Measurements from ENCODE around the gene FOXN4. TPM values are rescaled to one million over a fixed set of nuclear protein-coding genes. Genes with fewer than 3 reads are reported as not detected.

Gene FOXN4
- total RNA-seq, 1 donor from 2014 or later = 0.61 TPM

- no peaks in the 10 kb centered on the region for H3K4me1 Mint-ChIP-seq (ENCODE audit: low read depth, unreplicated experiment)
- H3K4me3 Mint-ChIP-seq (ENCODE audit: unreplicated experiment) = no peak overlapping the region
- no peak overlapping the region for H3K27ac Mint-ChIP-seq (ENCODE audit: unreplicated experiment)
- no peaks in the 10 kb centered on the region for H3K27me3 Mint-ChIP-seq (ENCODE audit: unreplicated experiment)
- H3K9me3 Mint-ChIP-seq (ENCODE audit: unreplicated experiment) = no peaks in the 10 kb centered on the region
- no peaks in the 10 kb centered on the region for H3K36me3 Mint-ChIP-seq (ENCODE audit: unreplicated experiment)
- TF ChIP-seq, protein P1, sequence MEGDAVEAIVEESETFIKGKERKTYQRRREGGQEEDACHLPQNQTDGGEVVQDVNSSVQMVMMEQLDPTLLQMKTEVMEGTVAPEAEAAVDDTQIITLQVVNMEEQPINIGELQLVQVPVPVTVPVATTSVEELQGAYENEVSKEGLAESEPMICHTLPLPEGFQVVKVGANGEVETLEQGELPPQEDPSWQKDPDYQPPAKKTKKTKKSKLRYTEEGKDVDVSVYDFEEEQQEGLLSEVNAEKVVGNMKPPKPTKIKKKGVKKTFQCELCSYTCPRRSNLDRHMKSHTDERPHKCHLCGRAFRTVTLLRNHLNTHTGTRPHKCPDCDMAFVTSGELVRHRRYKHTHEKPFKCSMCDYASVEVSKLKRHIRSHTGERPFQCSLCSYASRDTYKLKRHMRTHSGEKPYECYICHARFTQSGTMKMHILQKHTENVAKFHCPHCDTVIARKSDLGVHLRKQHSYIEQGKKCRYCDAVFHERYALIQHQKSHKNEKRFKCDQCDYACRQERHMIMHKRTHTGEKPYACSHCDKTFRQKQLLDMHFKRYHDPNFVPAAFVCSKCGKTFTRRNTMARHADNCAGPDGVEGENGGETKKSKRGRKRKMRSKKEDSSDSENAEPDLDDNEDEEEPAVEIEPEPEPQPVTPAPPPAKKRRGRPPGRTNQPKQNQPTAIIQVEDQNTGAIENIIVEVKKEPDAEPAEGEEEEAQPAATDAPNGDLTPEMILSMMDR (IDR thresholded peaks at IDR 0.05; ENCODE audit: partially characterized antibody, unreplicated experiment) = no peak
- DNase-seq = no peak
These were observed 43.1 kb upstream of the FOXN4 start for GRCh38 chr12:109352184-109352583.

GRCh38 chr12:109347589-109347988 lies 38.5 kb upstream of the FOXN4 start, which contains the start of gene MYO1H:
TSS of gene MYO1H (plus strand) at chr12:109347900. CDS start at chr12:109347961, 61 bp downstream.
- Mint-ChIP-seq H3K36me3 (ENCODE audit: unreplicated experiment) (no peaks in the 10 kb centered on the region), H3K27ac (ENCODE audit: unreplicated experiment) (no peak within 1 kb of the TSS), H3K27me3 (ENCODE audit: unreplicated experiment) (no peaks in the 10 kb centered on the region), H3K4me1 (ENCODE audit: low read depth, unreplicated experiment) (no peaks in the 10 kb centered on the region), H3K9me3 (ENCODE audit: unreplicated experiment) (no peaks in the 10 kb centered on the region), H3K4me3 (ENCODE audit: unreplicated experiment) (no peak within 1 kb of the TSS)
- no peak for DNase-seq
- TF ChIP-seq, protein P1 (IDR thresholded peaks at IDR 0.05; ENCODE audit: partially characterized antibody, unreplicated experiment) = no peak

DNA sequence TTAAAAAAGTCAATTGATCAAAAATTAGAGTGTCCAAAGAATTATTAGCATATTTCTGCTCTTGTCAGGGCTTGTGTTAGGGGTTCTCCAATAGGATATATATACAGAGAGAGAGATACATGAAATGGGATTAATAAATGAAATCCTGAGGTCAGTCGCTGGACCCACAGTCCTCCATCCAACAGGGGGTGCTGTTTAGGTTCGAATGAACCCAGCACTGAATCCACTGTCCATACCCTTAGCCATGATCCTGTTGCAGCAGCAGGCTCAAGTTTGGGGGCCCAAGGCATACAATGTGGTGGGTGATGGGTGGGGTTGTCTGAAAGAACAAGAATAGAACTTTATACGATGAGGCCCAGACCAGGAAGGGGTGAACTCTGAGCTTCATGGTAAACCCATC lies 37.8 kb upstream of the FOXN4 start:
- no peaks in the 10 kb centered on the region for H3K4me1 Mint-ChIP-seq (ENCODE audit: low read depth, unreplicated experiment)
- H3K36me3 Mint-ChIP-seq (ENCODE audit: unreplicated experiment) = no peaks in the 10 kb centered on the region
- TF ChIP-seq, protein P1 (IDR thresholded peaks at IDR 0.05; ENCODE audit: partially characterized antibody, unreplicated experiment) = no peak
- no peaks in the 10 kb centered on the region for H3K27me3 Mint-ChIP-seq (ENCODE audit: unreplicated experiment)
- H3K27ac Mint-ChIP-seq (ENCODE audit: unreplicated experiment) = no peak overlapping the region
- no peak overlapping the region for H3K4me3 Mint-ChIP-seq (ENCODE audit: unreplicated experiment)
- DNase-seq = no peak
- no peaks in the 10 kb centered on the region for H3K9me3 Mint-ChIP-seq (ENCODE audit: unreplicated experiment)

GRCh38 chr12:109345428-109345827 lies 36.3 kb upstream of the FOXN4 start:
- H3K36me3 Mint-ChIP-seq (ENCODE audit: unreplicated experiment) = no peaks in the 10 kb centered on the region
- H3K27ac Mint-ChIP-seq (ENCODE audit: unreplicated experiment) = no peak overlapping the region
- no peak overlapping the region for H3K4me3 Mint-ChIP-seq (ENCODE audit: unreplicated experiment)
- no peaks in the 10 kb centered on the region for H3K27me3 Mint-ChIP-seq (ENCODE audit: unreplicated experiment)
- no peak for DNase-seq
- no peaks in the 10 kb centered on the region for H3K9me3 Mint-ChIP-seq (ENCODE audit: unreplicated experiment)
- no peaks in the 10 kb centered on the region for H3K4me1 Mint-ChIP-seq (ENCODE audit: low read depth, unreplicated experiment)
- TF ChIP-seq, protein P1 (IDR thresholded peaks at IDR 0.05; ENCODE audit: partially characterized antibody, unreplicated experiment) = no peak

GRCh38 chr12:109343677-109344076 lies 34.6 kb upstream of the FOXN4 start:
- no peak overlapping the region for H3K27ac Mint-ChIP-seq (ENCODE audit: unreplicated experiment)
- H3K4me1 Mint-ChIP-seq (ENCODE audit: low read depth, unreplicated experiment) = no peaks in the 10 kb centered on the region
- TF ChIP-seq, protein P1 (IDR thresholded peaks at IDR 0.05; ENCODE audit: partially characterized antibody, unreplicated experiment) = no peak
- H3K4me3 Mint-ChIP-seq (ENCODE audit: unreplicated experiment) = no peak overlapping the region
- no peaks in the 10 kb centered on the region for H3K9me3 Mint-ChIP-seq (ENCODE audit: unreplicated experiment)
- no peak for DNase-seq
- H3K36me3 Mint-ChIP-seq (ENCODE audit: unreplicated experiment) = no peaks in the 10 kb centered on the region
- H3K27me3 Mint-ChIP-seq (ENCODE audit: unreplicated experiment) = no peaks in the 10 kb centered on the region

Data from glutamatergic neuron (in vitro differentiated cells).